Measurements from ENCODE around the gene FGD3. TPM values are rescaled to one million over a fixed set of nuclear protein-coding genes. Genes with fewer than 3 reads are reported as not detected.

Gene FGD3
- total RNA-seq, 1 donor from 2014 or later = 0.46 TPM

DNA sequence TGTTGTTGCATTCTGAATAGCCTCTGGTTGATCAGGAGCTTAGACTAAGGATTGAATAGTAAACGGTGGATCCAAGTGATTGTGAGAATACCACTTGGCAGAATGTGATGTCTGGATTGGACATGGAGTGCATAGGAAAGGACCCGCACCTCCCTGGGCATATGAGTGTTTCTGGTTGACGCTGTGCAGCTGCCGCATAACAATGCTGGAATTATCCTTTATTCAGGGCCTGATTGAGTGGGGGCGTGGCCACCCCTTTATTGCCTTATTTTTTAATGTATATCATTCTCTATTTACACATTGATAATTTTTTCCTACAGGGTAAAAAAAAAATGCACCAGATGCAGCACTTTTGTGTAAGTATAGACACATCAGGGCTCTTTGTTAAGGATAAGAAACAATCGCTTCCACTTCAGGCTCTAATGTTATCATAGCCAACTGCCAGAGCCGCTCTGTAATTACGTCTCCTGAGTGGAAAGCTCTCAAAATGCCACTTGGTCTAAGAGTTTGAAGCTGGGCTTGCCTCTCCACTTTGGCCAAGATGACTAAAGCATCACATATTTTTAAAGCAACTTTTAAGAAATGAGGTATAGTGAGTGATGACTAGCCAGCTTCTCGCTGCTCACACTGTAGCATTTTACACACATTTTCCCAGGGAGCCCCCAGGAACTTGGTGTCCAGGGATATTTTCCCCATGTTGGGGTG is 5.7 kb downstream of the FGD3 start:
- H3K4me3 ChIP-seq (ENCODE audit: low read depth, low read length) = no peak overlapping the region
- peaks cover 12% of the 10 kb centered on the region for H3K27me3 ChIP-seq (ENCODE audit: control insufficient read depth, insufficient read depth, low read length)
- no peak for DNase-seq (ENCODE audit: low read depth)
- TF ChIP-seq, protein P1, sequence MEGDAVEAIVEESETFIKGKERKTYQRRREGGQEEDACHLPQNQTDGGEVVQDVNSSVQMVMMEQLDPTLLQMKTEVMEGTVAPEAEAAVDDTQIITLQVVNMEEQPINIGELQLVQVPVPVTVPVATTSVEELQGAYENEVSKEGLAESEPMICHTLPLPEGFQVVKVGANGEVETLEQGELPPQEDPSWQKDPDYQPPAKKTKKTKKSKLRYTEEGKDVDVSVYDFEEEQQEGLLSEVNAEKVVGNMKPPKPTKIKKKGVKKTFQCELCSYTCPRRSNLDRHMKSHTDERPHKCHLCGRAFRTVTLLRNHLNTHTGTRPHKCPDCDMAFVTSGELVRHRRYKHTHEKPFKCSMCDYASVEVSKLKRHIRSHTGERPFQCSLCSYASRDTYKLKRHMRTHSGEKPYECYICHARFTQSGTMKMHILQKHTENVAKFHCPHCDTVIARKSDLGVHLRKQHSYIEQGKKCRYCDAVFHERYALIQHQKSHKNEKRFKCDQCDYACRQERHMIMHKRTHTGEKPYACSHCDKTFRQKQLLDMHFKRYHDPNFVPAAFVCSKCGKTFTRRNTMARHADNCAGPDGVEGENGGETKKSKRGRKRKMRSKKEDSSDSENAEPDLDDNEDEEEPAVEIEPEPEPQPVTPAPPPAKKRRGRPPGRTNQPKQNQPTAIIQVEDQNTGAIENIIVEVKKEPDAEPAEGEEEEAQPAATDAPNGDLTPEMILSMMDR (IDR thresholded peaks at IDR 0.05; ENCODE audit: insufficient read depth, low read length, poor library complexity, severe bottlenecking) = no peak
- no peaks in the 10 kb centered on the region for H3K36me3 ChIP-seq (ENCODE audit: control insufficient read depth, insufficient read depth, low read length)

DNA sequence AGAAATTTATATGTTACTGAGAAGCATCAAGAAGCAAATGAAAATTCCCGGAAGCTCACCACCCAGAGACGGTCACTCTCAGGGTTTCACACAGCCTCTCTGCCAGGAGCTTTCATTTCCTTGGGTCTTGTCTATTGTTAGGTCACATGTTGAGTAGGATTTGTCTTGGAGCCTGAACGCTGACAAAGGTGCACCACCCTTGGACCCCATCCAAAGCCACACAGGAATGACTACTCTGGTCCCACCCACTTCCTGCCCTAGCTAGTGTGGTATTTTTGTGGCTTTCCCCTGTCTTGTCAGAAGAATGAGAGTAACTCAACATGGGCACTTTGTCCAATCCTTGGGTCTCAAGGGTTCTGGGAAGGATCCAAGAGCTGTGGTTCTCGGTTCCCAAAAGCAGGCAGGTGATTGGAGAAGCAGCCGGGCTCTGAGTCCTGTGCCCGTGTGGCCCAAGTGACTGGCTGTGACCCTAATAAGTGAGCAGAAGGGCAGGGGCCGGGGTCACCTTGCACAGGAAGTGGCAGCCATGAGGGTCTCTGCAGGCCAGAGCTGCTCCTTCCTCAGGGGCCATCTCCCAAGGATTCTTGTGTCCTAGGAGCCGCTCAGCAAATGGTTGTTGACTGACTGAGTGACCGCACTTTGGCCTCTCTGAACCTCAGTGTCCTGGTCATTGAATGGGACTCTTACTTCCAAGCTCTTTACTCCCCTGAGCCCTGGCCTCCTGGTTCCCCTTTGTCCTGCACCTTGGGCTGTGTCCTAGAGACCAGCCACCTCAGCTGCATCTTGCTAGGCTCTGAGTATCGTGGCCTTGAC is 6.9 kb downstream of the FGD3 start:
- no peaks in the 10 kb centered on the region for H3K36me3 ChIP-seq (ENCODE audit: control insufficient read depth, insufficient read depth, low read length)
- TF ChIP-seq, protein P1 (IDR thresholded peaks at IDR 0.05; ENCODE audit: insufficient read depth, low read length, poor library complexity, severe bottlenecking) = no peak
- no peak overlapping the region for H3K4me3 ChIP-seq (ENCODE audit: low read depth, low read length)
- DNase-seq (ENCODE audit: low read depth) = no peak
- H3K27me3 ChIP-seq (ENCODE audit: control insufficient read depth, insufficient read depth, low read length) = peaks cover 6% of the 10 kb centered on the region

- TF ChIP-seq, protein P1 (IDR thresholded peaks at IDR 0.05; ENCODE audit: insufficient read depth, low read length, poor library complexity, severe bottlenecking) = no peak
- no peak overlapping the region for H3K4me3 ChIP-seq (ENCODE audit: low read depth, low read length)
- no peak for DNase-seq (ENCODE audit: low read depth)
- peaks cover 2% of the 10 kb centered on the region for H3K27me3 ChIP-seq (ENCODE audit: control insufficient read depth, insufficient read depth, low read length)
- H3K36me3 ChIP-seq (ENCODE audit: control insufficient read depth, insufficient read depth, low read length) = no peaks in the 10 kb centered on the region
Measured at GRCh38 chr9:92954886-92955285, 7.6 kb downstream of the FGD3 start.

DNA sequence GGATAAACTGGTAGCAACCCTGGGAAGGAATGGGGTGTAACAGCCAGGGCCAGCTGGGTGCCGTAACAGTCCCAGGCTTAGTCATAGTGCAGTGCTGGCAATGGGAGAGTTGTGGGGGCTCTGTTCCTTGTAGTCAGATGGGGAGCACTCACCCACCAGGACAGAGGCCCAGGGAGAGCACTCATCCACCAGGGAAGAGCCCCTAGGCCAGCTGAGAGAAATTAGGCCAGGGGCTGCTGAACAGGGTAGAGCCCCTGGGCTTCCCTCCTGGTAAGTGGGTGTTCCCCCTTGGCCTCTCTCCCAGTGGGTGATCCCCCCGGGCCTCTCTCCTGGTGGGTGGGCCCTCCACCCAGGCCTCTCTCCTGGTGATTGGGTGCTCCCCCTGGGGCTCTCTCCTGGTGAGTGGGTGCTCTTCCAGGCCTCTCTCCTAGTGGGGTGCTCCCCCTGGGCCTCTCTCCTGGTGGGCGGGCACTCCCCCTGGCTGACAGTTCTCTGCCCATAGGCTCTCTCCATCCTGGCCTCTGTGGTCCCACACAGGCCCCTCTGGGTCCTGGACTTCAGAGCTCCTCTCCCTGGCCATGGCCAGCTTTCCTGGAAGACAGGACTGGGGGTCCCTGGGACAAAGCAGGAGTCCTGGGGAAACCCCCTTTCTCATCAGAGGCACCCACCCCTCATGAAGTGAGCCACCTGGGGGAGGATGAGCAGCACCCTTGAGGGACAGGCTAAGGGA is 13.4 kb downstream of the FGD3 start:
- Histone ChIP-seq H3K4me3 (ENCODE audit: low read depth, low read length) (no peak overlapping the region), H3K27me3 (ENCODE audit: control insufficient read depth, insufficient read depth, low read length) (no peaks in the 10 kb centered on the region), H3K36me3 (ENCODE audit: control insufficient read depth, insufficient read depth, low read length) (no peaks in the 10 kb centered on the region)
- TF ChIP-seq, protein P1 (IDR thresholded peaks at IDR 0.05; ENCODE audit: insufficient read depth, low read length, poor library complexity, severe bottlenecking) = no peak
- DNase-seq (ENCODE audit: low read depth) = no peak

GRCh38 chr9:92961627-92962302 is 14.4 kb downstream of the FGD3 start:
- no peaks in the 10 kb centered on the region for H3K36me3 ChIP-seq (ENCODE audit: control insufficient read depth, insufficient read depth, low read length)
- no peaks in the 10 kb centered on the region for H3K27me3 ChIP-seq (ENCODE audit: control insufficient read depth, insufficient read depth, low read length)
- H3K4me3 ChIP-seq (ENCODE audit: low read depth, low read length) = no peak overlapping the region
- no peak for DNase-seq (ENCODE audit: low read depth)
- TF ChIP-seq, protein P1 (IDR thresholded peaks at IDR 0.05; ENCODE audit: insufficient read depth, low read length, poor library complexity, severe bottlenecking) = no peak

Data from kidney epithelial cell (primary cell).